GM21737 (cell line): ENCODE measurements around the gene HERC4.
"Not testable (repeated sequence)": the region's sequence is repeated elsewhere in the genome, so short reads cannot be mapped to it uniquely, and the experiment has no call there.

ENCODE experiments used
- ATAC-seq: cut with Tn5 transposase; IDR thresholded peaks from one replicate; pipeline ENCODE4 v1.9.1; 2021; ENCODE audit warnings: mild to moderate bottlenecking, moderate library complexity; ENCODE audit not compliant: unreplicated experiment

The HERC4 gene

GRCh38 chr10:68090586-68090985, 15.5 kb upstream of the HERC4 start:
- no peak for ATAC-seq

GRCh38 chr10:68088740-68089139, 13.7 kb upstream of the HERC4 start:
- no peak for ATAC-seq

- ATAC-seq, result no peak
These were observed 12.8 kb upstream of the HERC4 start for GRCh38 chr10:68087685-68088401.

GRCh38 chr10:68086910-68087684, 12.0 kb upstream of the HERC4 start:
- ATAC-seq, result no peak

- ATAC-seq, result no peak
These were observed 10.9 kb upstream of the HERC4 start for GRCh38 chr10:68086011-68086410.

GRCh38 chr10:68084469-68084868, 9.4 kb upstream of the HERC4 start:
- ATAC-seq, result no peak

- ATAC-seq, result no peak
These were observed 8.9 kb upstream of the HERC4 start for GRCh38 chr10:68083953-68084352.

- ATAC-seq, result no peak
These were observed 7.8 kb upstream of the HERC4 start for GRCh38 chr10:68082872-68083271.

- no peak for ATAC-seq
These were observed 6.8 kb upstream of the HERC4 start for GRCh38 chr10:68081916-68082315.

GRCh38 chr10:68080853-68081431, 5.9 kb upstream of the HERC4 start:
- no peak for ATAC-seq

- ATAC-seq, result no peak
These were observed 4.4 kb upstream of the HERC4 start for GRCh38 chr10:68079434-68079833.

- ATAC-seq, result no peak
These were observed 1.9 kb upstream of the HERC4 start for GRCh38 chr10:68077026-68077425.

- ATAC-seq, result not testable (repeated sequence)
These were observed 998 bp upstream of the HERC4 start for GRCh38 chr10:68076081-68076480.

- ATAC-seq, result no peak
These were observed 494 bp upstream of the HERC4 start for GRCh38 chr10:68075550-68076004.

- no peak for ATAC-seq
These were observed 880 bp downstream of the HERC4 start for GRCh38 chr10:68074031-68074774.

- no peak for ATAC-seq
These were observed 1.5 kb downstream of the HERC4 start for GRCh38 chr10:68073631-68074030.

- ATAC-seq, result no peak
These were observed 7.6 kb downstream of the HERC4 start for GRCh38 chr10:68067508-68067907.

GRCh38 chr10:68067029-68067428, 8.1 kb downstream of the HERC4 start:
- no peak for ATAC-seq

- ATAC-seq, result no peak
These were observed 21.5 kb downstream of the HERC4 start for GRCh38 chr10:68053553-68053952.

- no peak for ATAC-seq
These were observed 22.6 kb downstream of the HERC4 start for GRCh38 chr10:68052463-68052862.
